Left kidney (tissue), 2 donors: ENCODE measurements around the gene CALCOCO2. TPM values are rescaled to one million over a fixed set of nuclear protein-coding genes. Genes with fewer than 3 reads are reported as not detected.

Experiments
- DNase-seq: peaks from one replicate; pipeline ENCODE4 v3.0.0-alpha.2; 2013
- polyA plus RNA-seq: library from polyadenylated mRNA; unstranded; fragments of 120-200 nt; gene quantifications from one replicate; pipeline ENCODE4 v1.2.1, GENCODE V29; 2013; ENCODE audit not compliant: insufficient read length

CALCOCO2 gene
- polyA plus RNA-seq, 1 donor: 94.4 TPM

GRCh38 chr17:48910370-48910769, 79.5 kb downstream of the CALCOCO2 start:
- DNase-seq: no peak

GRCh38 chr17:48912476-48912875, 81.6 kb downstream of the CALCOCO2 start:
- no peak for DNase-seq

Other genes with a start within 250 kb of the CALCOCO2 start
- 224 TPM for gene HOXB3, start 240.8 kb upstream of the CALCOCO2 start, polyA plus RNA-seq
- 38.2 TPM for gene HOXB5, start 237.3 kb upstream of the CALCOCO2 start, polyA plus RNA-seq
- 98.2 TPM for gene HOXB6, start 226.0 kb upstream of the CALCOCO2 start, polyA plus RNA-seq
- gene HOXB7, start 220.0 kb upstream of the CALCOCO2 start, polyA plus RNA-seq: 39.8 TPM
- gene HOXB8, start 215.7 kb upstream of the CALCOCO2 start, polyA plus RNA-seq: 44.8 TPM
- 65.6 TPM for gene HOXB9, start 204.7 kb upstream of the CALCOCO2 start, polyA plus RNA-seq
- not detected for gene PRAC1, start 108.5 kb upstream of the CALCOCO2 start, polyA plus RNA-seq
- not detected for gene PRAC2, start 107.8 kb upstream of the CALCOCO2 start, polyA plus RNA-seq
- not detected for gene HOXB13, start 102.3 kb upstream of the CALCOCO2 start, polyA plus RNA-seq
- 0.35 TPM for gene TTLL6, start 13.8 kb upstream of the CALCOCO2 start, polyA plus RNA-seq
- gene ATP5MC1, start 61.8 kb downstream of the CALCOCO2 start, polyA plus RNA-seq: 146 TPM
- gene UBE2Z, start 77.4 kb downstream of the CALCOCO2 start, polyA plus RNA-seq: 105 TPM
- gene SNF8, start 113.8 kb downstream of the CALCOCO2 start, polyA plus RNA-seq: 104 TPM
- gene GIP, start 137.6 kb downstream of the CALCOCO2 start, polyA plus RNA-seq: not detected
- gene IGF2BP1, start 166.3 kb downstream of the CALCOCO2 start, polyA plus RNA-seq: 32.9 TPM